Measurements from ENCODE around the gene NTN4. TPM values are rescaled to one million over a fixed set of nuclear protein-coding genes. Genes with fewer than 3 reads are reported as not detected.

Gene NTN4
- total and polyA plus RNA-seq, 10 of the 15 experiments (the other 5 are each of a cell fraction or from before 2014, with no cell fraction given), result 0.15 TPM; not detected in 9

DNA sequence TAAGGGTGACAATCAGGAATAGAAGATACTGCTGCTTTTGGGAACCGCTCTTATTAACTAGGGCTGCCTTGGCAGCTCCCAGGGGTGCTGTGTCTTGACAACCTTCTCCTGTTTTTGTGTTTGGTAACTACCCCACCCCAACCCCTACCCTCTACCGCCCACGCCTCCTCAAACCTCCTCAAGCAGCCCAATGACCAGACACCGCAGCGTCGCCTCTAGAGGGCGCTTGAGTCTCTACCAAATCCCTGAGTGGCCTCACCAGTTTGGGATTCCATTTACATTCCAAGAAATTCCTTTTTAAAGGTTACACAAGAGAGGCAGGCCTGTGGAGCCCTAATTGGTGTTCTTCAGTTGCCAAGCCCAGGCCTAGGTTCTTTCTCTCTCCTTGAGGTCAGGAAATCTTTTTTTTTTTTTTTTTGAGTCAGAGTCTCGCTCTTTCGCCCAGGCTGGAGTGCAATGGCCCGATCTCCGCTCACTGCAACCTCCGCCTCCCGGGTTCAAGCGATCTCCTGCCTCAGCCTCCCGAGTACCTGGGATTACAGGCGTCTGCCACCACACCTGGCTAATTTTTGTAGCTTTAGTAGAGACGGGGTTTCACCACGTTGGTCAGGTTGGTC, 166.9 kb downstream of the NTN4 start (continued):
- TF ChIP-seq FOS (IDR thresholded peaks at IDR 0.05; ENCODE audit: borderline replicate concordance, extremely low read depth, insufficient read length) (no peak), EED (IDR thresholded peaks at IDR 0.05; ENCODE audit: low read depth) (no peak), RAD21 (IDR thresholded peaks at IDR 0.05; ENCODE audit: insufficient read depth, low read depth, low read length) (peak; percentile 74), WRNIP1 (IDR thresholded peaks at IDR 0.05; ENCODE audit: borderline replicate concordance, low read depth, low read length) (no peak), SIN3A (IDR thresholded peaks at IDR 0.05; ENCODE audit: low read depth, low read length) (no peak), RUNX3 (IDR thresholded peaks at IDR 0.05; ENCODE audit: low read length) (peak; percentile 15; the same call in 1 of the 2 replicates), HDGF (IDR thresholded peaks at IDR 0.05) (no peak), MTA2 (IDR thresholded peaks at IDR 0.05; ENCODE audit: low read depth) (no peak), RCOR1 (conservative IDR thresholded peaks at IDR 0.05; ENCODE audit: low read depth, low read length) (no peak), PML (IDR thresholded peaks at IDR 0.05; ENCODE audit: low read length) (no peak), SUZ12 (IDR thresholded peaks at IDR 0.05; ENCODE audit: unreplicated experiment) (no peak), SREBF1 (IDR thresholded peaks at IDR 0.05; ENCODE audit: low read length) (no peak)
- TF ChIP-seq, protein P1, sequence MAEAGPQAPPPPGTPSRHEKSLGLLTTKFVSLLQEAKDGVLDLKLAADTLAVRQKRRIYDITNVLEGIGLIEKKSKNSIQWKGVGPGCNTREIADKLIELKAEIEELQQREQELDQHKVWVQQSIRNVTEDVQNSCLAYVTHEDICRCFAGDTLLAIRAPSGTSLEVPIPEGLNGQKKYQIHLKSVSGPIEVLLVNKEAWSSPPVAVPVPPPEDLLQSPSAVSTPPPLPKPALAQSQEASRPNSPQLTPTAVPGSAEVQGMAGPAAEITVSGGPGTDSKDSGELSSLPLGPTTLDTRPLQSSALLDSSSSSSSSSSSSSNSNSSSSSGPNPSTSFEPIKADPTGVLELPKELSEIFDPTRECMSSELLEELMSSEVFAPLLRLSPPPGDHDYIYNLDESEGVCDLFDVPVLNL (IDR thresholded peaks at IDR 0.05; ENCODE audit: low read depth, low read length), result no peak
- TF ChIP-seq, protein P2, sequence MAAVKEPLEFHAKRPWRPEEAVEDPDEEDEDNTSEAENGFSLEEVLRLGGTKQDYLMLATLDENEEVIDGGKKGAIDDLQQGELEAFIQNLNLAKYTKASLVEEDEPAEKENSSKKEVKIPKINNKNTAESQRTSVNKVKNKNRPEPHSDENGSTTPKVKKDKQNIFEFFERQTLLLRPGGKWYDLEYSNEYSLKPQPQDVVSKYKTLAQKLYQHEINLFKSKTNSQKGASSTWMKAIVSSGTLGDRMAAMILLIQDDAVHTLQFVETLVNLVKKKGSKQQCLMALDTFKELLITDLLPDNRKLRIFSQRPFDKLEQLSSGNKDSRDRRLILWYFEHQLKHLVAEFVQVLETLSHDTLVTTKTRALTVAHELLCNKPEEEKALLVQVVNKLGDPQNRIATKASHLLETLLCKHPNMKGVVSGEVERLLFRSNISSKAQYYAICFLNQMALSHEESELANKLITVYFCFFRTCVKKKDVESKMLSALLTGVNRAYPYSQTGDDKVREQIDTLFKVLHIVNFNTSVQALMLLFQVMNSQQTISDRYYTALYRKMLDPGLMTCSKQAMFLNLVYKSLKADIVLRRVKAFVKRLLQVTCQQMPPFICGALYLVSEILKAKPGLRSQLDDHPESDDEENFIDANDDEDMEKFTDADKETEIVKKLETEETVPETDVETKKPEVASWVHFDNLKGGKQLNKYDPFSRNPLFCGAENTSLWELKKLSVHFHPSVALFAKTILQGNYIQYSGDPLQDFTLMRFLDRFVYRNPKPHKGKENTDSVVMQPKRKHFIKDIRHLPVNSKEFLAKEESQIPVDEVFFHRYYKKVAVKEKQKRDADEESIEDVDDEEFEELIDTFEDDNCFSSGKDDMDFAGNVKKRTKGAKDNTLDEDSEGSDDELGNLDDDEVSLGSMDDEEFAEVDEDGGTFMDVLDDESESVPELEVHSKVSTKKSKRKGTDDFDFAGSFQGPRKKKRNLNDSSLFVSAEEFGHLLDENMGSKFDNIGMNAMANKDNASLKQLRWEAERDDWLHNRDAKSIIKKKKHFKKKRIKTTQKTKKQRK (IDR thresholded peaks at IDR 0.05; ENCODE audit: low read depth, low read length), result no peak
- TF ChIP-seq, protein P3, sequence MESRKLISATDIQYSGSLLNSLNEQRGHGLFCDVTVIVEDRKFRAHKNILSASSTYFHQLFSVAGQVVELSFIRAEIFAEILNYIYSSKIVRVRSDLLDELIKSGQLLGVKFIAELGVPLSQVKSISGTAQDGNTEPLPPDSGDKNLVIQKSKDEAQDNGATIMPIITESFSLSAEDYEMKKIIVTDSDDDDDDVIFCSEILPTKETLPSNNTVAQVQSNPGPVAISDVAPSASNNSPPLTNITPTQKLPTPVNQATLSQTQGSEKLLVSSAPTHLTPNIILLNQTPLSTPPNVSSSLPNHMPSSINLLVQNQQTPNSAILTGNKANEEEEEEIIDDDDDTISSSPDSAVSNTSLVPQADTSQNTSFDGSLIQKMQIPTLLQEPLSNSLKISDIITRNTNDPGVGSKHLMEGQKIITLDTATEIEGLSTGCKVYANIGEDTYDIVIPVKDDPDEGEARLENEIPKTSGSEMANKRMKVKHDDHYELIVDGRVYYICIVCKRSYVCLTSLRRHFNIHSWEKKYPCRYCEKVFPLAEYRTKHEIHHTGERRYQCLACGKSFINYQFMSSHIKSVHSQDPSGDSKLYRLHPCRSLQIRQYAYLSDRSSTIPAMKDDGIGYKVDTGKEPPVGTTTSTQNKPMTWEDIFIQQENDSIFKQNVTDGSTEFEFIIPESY (IDR thresholded peaks at IDR 0.05), result no peak
- TF ChIP-seq, protein P4, sequence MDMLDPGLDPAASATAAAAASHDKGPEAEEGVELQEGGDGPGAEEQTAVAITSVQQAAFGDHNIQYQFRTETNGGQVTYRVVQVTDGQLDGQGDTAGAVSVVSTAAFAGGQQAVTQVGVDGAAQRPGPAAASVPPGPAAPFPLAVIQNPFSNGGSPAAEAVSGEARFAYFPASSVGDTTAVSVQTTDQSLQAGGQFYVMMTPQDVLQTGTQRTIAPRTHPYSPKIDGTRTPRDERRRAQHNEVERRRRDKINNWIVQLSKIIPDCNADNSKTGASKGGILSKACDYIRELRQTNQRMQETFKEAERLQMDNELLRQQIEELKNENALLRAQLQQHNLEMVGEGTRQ (IDR thresholded peaks at IDR 0.05; ENCODE audit: borderline replicate concordance, low read depth, low read length), result no peak
